ENCODE measurements around the gene TMEM181. TPM values are rescaled to one million over a fixed set of nuclear protein-coding genes. Genes with fewer than 3 reads are reported as not detected.

The TMEM181 gene, protein sequence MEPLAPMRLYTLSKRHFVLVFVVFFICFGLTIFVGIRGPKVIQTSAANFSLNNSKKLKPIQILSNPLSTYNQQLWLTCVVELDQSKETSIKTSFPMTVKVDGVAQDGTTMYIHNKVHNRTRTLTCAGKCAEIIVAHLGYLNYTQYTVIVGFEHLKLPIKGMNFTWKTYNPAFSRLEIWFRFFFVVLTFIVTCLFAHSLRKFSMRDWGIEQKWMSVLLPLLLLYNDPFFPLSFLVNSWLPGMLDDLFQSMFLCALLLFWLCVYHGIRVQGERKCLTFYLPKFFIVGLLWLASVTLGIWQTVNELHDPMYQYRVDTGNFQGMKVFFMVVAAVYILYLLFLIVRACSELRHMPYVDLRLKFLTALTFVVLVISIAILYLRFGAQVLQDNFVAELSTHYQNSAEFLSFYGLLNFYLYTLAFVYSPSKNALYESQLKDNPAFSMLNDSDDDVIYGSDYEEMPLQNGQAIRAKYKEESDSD
- total RNA-seq, result 10 to 100 TPM; 16.7 to 28.1 (median 21.2) TPM

GRCh38 chr6:158559895-158560835 is at the start of gene TMEM181:
Gene TMEM181, plus strand, starts transcription at chr6:158560091. Its CDS starts 134 bp downstream, at chr6:158560225.
- no peaks in the 10 kb centered on the region for H3K9me3 ChIP-seq
- H3K36me3 ChIP-seq, result no peaks in the 10 kb centered on the region
- TF ChIP-seq CTCF (IDR thresholded peaks at IDR 0.05) (peak in 1 of 6 experiments; percentile 2), POLR2A (IDR thresholded peaks at IDR 0.05) (peak; percentile 2 to 73)
- 0 to 1% methylated on average over 23 to 44 of the region's 120 CpGs for WGBS, 2 donors
- intact Hi-C loops (cut with DNase I), result no loop called here
- H3K4me1 ChIP-seq, result peaks cover 12 to 18% of the 10 kb centered on the region in 2 donors
- peak; percentile 81 to 83 for DNase-seq
- H3K4me3 ChIP-seq (replicated peaks in 1 of 3), result peak within 1 kb of the TSS; percentile 61 to 79 (median 68)
- H3K27ac ChIP-seq, result peak within 1 kb of the TSS; percentile 78 to 85 (median 85)
- H3K27me3 ChIP-seq, result no peaks in the 10 kb centered on the region

DNA sequence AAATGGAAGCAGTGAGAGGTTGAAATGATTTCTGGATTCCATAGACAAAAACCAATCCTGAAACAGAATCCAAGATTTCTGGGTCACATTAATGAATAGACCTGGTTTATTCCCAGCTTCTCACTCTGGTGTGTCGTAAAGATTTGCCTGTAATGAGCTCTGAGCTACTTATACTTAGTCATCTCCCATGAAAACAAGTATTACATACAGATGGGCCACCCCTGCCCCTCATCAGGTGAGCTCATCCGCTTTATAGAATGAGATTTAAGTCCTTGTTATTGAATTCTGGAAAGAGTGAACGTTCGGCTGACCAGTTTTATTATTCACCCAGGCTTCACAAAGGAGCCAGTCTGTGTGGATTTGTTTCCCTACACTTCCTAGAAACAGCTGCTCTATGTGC is 47.1 kb upstream of the TMEM181 start:
- H3K27ac ChIP-seq, result no peak overlapping the region
- no peaks in the 10 kb centered on the region for H3K9me3 ChIP-seq
- no peak overlapping the region for H3K4me3 ChIP-seq (replicated peaks in 1 of 3)
- no peak for DNase-seq
- 88 to 92% methylated on average over 4 of the region's 4 CpGs for WGBS, 2 donors
- intact Hi-C loops (cut with DNase I), result no loop called here
- no peaks in the 10 kb centered on the region for H3K36me3 ChIP-seq
- H3K4me1 ChIP-seq, result peaks cover 0 to 4% of the 10 kb centered on the region in 2 donors
- H3K27me3 ChIP-seq, result peaks cover 5% of the 10 kb centered on the region
- TF ChIP-seq CTCF (IDR thresholded peaks at IDR 0.05) (no peak), POLR2A (IDR thresholded peaks at IDR 0.05) (no peak)

DNA sequence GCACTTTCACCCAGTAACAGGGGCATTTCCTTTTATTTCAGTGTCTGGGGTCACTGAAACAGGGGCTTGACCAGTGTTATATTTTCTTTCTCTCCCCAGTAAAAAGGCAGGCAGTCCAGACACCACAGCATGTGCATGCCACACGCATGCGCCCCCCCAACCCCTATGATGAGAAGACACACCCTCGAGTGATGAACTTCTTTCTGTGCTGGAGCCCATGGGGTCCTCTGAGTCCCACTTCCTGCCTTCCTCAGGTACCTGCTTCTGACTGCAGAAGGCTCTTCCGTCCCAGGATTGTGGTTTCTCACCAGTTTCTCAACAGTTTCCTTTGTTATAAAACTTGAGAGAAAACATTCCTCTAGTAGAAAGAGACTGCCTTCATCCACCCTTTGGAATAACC is 45.7 kb upstream of the TMEM181 start:
- Histone ChIP-seq H3K27me3 (peaks cover 5% of the 10 kb centered on the region), H3K36me3 (no peaks in the 10 kb centered on the region), H3K4me3 (replicated peaks in 1 of 3) (no peak overlapping the region), H3K4me1 (peaks cover 0 to 12% of the 10 kb centered on the region in 2 donors), H3K9me3 (no peaks in the 10 kb centered on the region), H3K27ac (no peak overlapping the region)
- 77 to 96% methylated on average over 4 of the region's 4 CpGs for WGBS, 2 donors
- intact Hi-C loops (cut with DNase I), result no loop called here
- no peak for DNase-seq
- no peak for TF ChIP-seq POLR2A (IDR thresholded peaks at IDR 0.05)
- no peak for TF ChIP-seq CTCF (IDR thresholded peaks at IDR 0.05)

DNA sequence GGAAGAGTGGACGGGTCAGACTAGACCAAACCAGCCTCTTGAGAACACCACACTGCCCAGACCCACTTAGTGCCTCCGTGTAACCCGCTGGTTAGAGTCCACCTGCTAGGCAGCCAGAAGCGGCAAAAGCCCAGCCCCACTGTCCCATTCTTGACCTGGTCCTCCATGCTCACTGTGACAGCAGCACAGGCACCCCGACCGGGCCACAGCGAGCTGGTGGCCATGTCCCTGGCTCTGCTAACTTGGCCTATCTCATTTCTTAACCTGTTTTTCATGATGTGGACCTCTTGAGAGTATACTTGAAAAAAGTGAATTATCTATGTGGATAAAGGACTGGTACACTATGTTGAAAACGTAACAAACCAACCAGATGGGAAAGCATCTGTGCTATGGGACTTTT is 44.9 kb upstream of the TMEM181 start:
- H3K27ac ChIP-seq, result no peak overlapping the region
- no peak for DNase-seq
- H3K9me3 ChIP-seq, result no peaks in the 10 kb centered on the region
- 94 to 99% methylated on average over 8 of the region's 8 CpGs for WGBS, 2 donors
- peaks cover 0 to 12% of the 10 kb centered on the region in 2 donors for H3K4me1 ChIP-seq
- intact Hi-C loops (cut with DNase I), result loop anchor here (5.0 kb wide), 1 partner anchor 293 kb away; no protein-coding TSS in a partner anchor
- TF ChIP-seq POLR2A (IDR thresholded peaks at IDR 0.05), result no peak
- no peak for TF ChIP-seq CTCF (IDR thresholded peaks at IDR 0.05)
- H3K36me3 ChIP-seq, result no peaks in the 10 kb centered on the region
- H3K27me3 ChIP-seq, result peaks cover 5% of the 10 kb centered on the region
- H3K4me3 ChIP-seq (replicated peaks in 1 of 3), result no peak overlapping the region
